Stimulated activated naive CD8-positive, alpha-beta T cell treated with anti-CD3 and anti-CD28 coated beads, Interleukin-15, amount 100 ng/mL, for 72 hours (primary cell): ENCODE measurements around the gene JAKMIP1.
A peak's percentile ranks its signal among the peaks of the same experiment; 100 is the strongest.
"Not testable (repeated sequence)": the region's sequence is repeated elsewhere in the genome, so short reads cannot be mapped to it uniquely, and the experiment has no call there.

Source experiments
- ATAC-seq: fragments of 150-1000 bp; cut with Tn5 transposase; 2 replicates; pipeline ENCODE4 v1.10.0; 2021; ENCODE audit warnings: mild to moderate bottlenecking, moderate library complexity
- DNase-seq, 2 donors: peaks; one replicate each; pipeline ENCODE4 v3.0.0; 2021 to 2022
- H3K27ac Mint-ChIP-seq, 2 donors: one replicate each; pipeline ENCODE4 v1.8.0; 2022; ENCODE audit warnings: mild to moderate bottlenecking in 2 of 2, mixed read lengths in 2 of 2, moderate library complexity in 2 of 2
- H3K27me3 Mint-ChIP-seq: one replicate; pipeline ENCODE4 v1.8.0; 2022; ENCODE audit warnings: mixed read lengths
- H3K4me1 Mint-ChIP-seq: one replicate; pipeline ENCODE4 v1.8.0; 2022; ENCODE audit warnings: mild to moderate bottlenecking, mixed read lengths
- H3K4me3 Mint-ChIP-seq, 2 donors: one replicate each; pipeline ENCODE4 v1.8.0; 2022; ENCODE audit warnings: mild to moderate bottlenecking in 2 of 2, mixed read lengths in 2 of 2, moderate library complexity in 1 of 2
- H3K9me3 Mint-ChIP-seq, 2 donors: one replicate each; pipeline ENCODE4 v1.8.0; 2022; ENCODE audit warnings: mixed read lengths in 2 of 2

The JAKMIP1 gene

DNA sequence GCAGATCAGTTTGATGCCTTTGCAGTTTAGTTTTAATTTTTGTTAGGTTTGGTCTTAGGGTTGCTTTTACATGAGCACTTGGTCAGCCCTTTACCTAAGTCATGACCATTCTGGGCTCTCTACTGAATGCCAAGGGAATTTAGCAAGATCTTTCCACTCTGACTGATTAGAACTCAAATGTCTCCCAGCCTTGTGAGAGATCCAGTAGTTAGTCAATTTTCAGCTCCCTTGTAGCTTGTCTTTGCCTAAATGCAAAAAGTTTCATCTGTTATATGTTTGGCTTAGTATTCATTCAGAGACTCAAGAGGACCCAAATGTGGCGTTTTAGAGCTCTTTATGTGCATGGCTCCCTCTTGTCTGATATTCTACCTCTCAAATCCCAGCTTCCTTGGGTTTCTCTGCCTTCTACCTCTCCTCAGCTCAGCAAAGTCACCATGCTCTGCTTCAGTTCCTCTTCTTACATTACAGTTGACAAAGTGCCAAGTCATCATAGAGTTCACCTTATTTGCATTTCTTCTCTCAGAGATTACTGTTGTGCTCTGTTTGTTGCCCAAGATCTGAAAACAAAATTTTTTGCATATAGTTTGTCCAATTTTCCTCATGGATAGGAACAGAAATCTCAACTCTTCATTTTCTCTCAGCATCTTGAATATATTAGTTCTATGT, 17.5 kb upstream of the JAKMIP1 start:
- H3K27me3 Mint-ChIP-seq: peaks cover 58% of the 10 kb centered on the region
- no peak for DNase-seq
- no peak for ATAC-seq
- peaks cover 0 to 3% of the 10 kb centered on the region in 2 donors for H3K9me3 Mint-ChIP-seq
- no peaks in the 10 kb centered on the region for H3K4me1 Mint-ChIP-seq
- no peak overlapping the region for H3K27ac Mint-ChIP-seq
- H3K4me3 Mint-ChIP-seq: no peak overlapping the region

DNA sequence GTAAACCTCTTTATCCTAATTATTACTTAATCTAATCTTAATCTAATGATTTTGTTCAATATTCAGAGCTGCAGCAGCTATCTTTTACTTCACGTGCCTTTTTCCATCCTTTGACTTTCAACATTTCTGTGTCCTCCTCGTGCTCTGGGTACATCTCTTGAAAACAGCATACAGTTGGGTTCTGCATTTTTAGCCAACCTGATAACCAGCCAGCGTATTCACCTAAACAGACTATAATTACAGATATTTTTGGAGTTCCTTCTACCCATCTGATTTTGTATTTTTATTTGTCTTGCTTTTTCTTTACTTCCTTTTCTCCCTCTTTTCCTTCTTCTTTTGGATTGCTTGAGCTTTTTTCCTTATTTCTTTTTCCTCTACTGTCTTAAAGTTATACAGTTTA, 16.2 kb upstream of the JAKMIP1 start:
- Mint-ChIP-seq H3K4me1 (no peaks in the 10 kb centered on the region), H3K4me3 (no peak overlapping the region), H3K27ac (peak overlapping the region in 1 of 2 donors; percentile 24), H3K9me3 (peaks cover 0 to 3% of the 10 kb centered on the region in 2 donors), H3K27me3 (peaks cover 52% of the 10 kb centered on the region)
- ATAC-seq (no peak), DNase-seq (no peak)

DNA sequence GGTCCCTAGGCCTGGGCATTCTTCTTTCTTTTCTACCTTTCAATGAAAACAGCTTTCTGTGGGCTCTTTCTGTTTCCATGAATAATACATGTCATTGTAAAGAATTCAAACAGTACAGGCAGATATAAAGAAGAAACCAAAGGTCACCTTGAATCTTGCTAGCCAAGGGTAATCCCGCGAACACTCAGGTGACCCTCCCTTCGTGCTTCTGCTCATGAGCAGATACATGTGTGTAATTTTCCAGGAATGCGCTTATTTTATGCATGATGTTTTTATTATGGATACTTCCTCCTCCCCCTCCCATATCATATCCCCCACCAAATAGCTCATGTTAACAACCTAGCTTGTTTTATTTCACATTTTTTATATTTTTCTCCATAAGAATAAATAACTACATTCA, 9.6 kb upstream of the JAKMIP1 start:
- Mint-ChIP-seq H3K27me3 (peaks cover 29% of the 10 kb centered on the region), H3K9me3 (no peaks in the 10 kb centered on the region), H3K27ac (no peak overlapping the region), H3K4me3 (no peak overlapping the region), H3K4me1 (no peaks in the 10 kb centered on the region)
- DNase-seq (no peak), ATAC-seq (no peak)

DNA sequence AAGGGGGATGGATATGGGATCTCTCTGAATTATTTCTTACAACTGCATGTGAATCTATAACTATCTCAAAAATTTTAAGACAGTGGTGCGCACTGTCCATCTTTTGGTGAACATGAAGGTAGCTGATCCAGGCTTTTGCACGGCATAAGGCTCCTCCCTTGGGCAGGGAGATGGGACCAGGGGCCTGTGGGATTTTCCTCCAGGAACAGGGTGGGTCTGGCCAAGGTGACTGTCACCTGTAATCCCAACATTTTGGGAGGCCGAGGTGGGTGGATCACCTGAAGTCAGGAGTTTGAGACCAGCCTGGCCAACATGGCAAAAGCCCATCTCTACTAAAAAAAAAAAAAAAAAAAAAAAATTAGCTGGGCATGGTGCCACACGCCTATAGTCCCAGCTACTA, 8.9 kb upstream of the JAKMIP1 start:
- not testable (repeated sequence) for H3K27ac Mint-ChIP-seq, DNase-seq, H3K9me3 Mint-ChIP-seq, H3K4me3 Mint-ChIP-seq, ATAC-seq, H3K4me1 Mint-ChIP-seq
- peaks cover 28% of the 10 kb centered on the region for H3K27me3 Mint-ChIP-seq

DNA sequence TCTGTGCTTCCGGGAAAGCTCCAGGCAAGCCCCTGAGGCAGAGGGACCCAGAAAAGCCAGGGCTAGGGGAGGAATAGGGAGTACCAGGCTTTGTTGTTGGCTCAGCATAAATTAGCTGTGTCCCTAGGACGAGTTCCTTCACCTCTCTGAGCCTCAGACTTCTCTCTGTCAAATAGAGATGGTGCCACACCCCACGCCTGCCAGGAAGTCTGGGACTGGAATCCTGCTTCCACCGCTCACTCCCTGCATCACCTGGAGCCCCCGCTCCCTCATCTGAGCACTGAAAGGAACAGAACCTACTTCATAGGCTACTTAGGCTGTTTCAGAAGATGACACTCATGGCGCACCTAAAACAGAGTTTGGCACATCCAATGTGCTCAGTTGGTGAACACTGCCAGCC, 8.1 kb upstream of the JAKMIP1 start:
- ATAC-seq: no peak
- Mint-ChIP-seq H3K27me3 (peaks cover 33% of the 10 kb centered on the region), H3K9me3 (no peaks in the 10 kb centered on the region), H3K4me1 (no peaks in the 10 kb centered on the region), H3K4me3 (no peak overlapping the region), H3K27ac (no peak overlapping the region)
- DNase-seq: no peak

DNA sequence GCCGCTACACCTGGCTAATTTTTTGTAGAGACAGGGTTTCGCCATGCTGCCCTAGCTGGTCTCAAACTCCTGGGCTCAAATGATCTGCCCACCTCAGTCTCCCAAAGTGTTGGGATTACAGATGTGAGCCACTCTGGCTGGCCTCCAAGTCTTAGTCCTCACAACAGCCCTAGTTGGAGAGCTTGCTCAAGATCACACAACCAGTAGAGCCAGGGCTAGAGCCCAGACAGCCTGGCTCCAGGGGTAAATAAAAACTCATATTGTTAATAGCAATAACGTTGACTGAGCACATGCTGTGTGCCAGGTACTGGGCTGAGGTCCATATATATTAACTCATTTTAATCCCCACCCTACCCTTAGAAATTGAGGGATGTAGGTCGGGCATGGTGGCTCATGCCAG, 7.3 kb upstream of the JAKMIP1 start:
- Mint-ChIP-seq H3K4me3 (no peak overlapping the region), H3K9me3 (no peaks in the 10 kb centered on the region), H3K27ac (no peak overlapping the region), H3K4me1 (no peaks in the 10 kb centered on the region), H3K27me3 (peaks cover 33% of the 10 kb centered on the region)
- ATAC-seq (no peak), DNase-seq (no peak)

DNA sequence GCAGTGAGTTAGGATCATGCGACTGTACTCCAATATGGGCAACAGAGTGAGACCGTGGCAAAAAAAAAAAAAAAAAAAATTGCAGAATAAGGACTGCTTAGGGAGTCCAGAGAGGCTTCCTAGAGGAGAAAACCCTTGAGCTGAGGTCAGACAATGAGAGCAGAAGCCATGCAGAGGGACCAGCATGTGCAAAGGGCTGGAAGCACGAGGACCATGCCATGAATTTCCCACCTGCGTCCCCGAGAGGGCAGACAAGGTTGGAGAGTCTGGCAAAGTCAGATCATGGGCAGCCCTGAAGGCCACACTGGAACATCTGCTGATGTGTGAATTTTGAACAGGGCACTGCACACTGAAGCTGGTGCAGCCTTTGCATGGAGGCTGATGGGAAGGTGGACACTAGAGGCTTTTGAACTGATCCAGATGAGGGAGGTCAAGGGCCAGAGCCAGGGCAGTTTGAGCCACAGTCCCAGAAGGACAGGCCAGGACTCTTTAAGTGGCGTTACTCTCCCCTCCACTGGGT, 6.5 kb upstream of the JAKMIP1 start:
- Mint-ChIP-seq H3K27ac (no peak overlapping the region), H3K4me1 (no peaks in the 10 kb centered on the region)
- DNase-seq: no peak

DNA sequence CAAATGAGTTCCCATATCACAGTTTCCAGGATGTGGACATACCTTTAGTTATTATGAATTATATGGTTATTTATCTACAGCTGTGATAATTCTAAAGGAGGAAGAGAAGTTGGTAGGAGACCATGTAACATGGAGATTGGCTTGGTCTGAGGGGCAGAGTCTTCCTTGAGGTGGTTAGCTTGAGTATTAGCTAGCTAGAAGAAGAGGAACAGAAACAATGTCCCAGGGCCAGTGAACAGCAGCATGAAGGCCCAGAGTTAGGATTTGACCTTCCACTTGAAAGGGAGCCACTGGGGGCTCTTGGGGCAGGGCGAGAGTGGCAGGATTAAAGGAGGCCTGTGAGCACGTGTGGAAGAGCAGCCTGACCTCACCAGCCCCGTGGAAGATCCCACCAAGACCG, 5.6 kb upstream of the JAKMIP1 start:
- no peak for ATAC-seq
- Mint-ChIP-seq H3K27me3 (peaks cover 48% of the 10 kb centered on the region), H3K9me3 (peaks cover 8 to 10% of the 10 kb centered on the region in 2 donors), H3K4me1 (peaks cover 8% of the 10 kb centered on the region), H3K4me3 (no peak overlapping the region), H3K27ac (peak overlapping the region in 1 of 2 donors; percentile 48)
- no peak for DNase-seq

More for the DNA sequence above, 6.5 kb upstream of the JAKMIP1 start:
- Mint-ChIP-seq H3K4me3 (no peak overlapping the region), H3K9me3 (peaks cover 0 to under 1% of the 10 kb centered on the region in 2 donors), H3K27me3 (peaks cover 40% of the 10 kb centered on the region)
- ATAC-seq: no peak

DNA sequence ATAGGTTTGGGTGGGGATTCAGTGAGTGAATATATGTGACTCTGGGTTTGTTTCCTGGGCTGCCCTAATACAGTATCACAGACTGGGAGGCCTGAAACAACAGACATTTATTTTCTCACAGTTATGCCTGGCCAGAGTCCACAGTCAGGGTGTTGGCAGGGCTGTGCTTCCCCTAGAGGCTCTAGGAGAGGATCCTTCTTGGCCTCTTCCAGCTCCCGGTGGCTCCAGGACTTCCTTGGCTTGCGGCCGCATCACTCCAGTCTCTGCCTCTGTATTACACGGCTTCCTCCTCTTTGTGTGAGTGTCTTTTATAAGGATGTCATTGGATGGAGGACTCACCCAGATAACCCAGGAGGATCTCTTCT, 5.2 kb upstream of the JAKMIP1 start:
- no peak for DNase-seq
- H3K27ac Mint-ChIP-seq: no peak overlapping the region
- peaks cover 10% of the 10 kb centered on the region for H3K4me1 Mint-ChIP-seq
- H3K4me3 Mint-ChIP-seq: no peak overlapping the region
- peaks cover 9 to 12% of the 10 kb centered on the region in 2 donors for H3K9me3 Mint-ChIP-seq
- ATAC-seq: no peak
- peaks cover 53% of the 10 kb centered on the region for H3K27me3 Mint-ChIP-seq

DNA sequence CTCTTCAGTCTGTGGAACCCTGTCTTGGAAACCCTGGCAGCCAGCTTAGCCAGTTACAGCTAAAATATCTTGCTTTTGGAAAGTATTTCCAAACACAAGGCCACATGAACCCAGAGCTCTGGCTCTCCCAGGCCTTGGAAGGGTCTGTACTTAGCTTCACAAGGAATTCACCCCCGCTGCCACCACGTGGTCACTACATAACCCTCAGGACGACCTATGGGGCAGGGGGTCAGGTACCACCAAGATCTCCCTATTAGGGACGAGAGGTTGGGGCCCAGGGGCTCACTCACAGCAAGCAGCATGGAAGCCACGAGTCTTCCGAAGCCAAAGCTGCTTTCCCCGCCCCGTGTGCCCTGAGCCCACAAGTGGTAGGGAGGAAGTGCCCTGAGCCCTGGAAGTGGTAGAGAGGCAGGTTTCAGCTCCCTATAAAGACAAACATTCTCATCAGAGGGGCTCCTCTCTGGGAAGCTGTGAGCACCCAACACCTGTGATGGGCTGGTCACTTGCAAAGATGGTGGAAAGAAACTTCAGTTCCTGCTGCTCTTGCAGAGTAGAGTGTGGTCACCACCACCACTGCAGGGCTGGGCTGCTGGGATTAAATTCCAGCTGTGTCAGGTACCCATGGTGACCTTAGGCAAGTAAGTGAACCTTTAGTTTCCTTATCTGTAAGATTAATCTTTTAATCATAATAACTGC, 4.7 kb upstream of the JAKMIP1 start:
- no peak for ATAC-seq
- DNase-seq: no peak
- H3K4me3 Mint-ChIP-seq: no peak overlapping the region
- peaks cover 10% of the 10 kb centered on the region for H3K4me1 Mint-ChIP-seq
- H3K27me3 Mint-ChIP-seq: peaks cover 54% of the 10 kb centered on the region
- H3K27ac Mint-ChIP-seq: peak overlapping the region in 1 of 2 donors; percentile 7
- peaks cover 9 to 12% of the 10 kb centered on the region in 2 donors for H3K9me3 Mint-ChIP-seq

DNA sequence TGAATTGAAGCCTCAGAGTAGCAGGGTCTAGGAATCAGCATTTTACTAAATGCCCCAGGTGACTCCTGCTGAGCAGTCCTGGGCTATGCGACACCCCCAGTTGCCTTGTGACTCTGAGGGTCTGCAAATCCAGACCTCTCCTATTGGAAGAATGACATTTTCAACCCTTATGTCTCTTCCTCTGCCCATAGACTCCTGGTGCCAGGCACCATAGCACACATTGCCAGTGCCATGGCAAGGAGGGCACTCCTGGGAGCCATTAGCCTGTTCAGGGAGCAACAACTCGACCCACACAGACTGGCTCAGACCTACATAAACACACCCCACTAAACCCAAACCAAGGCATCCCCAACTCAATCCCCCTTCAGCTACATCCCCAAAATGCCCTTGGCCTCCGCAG, 3.7 kb upstream of the JAKMIP1 start:
- Mint-ChIP-seq H3K4me3 (no peak overlapping the region), H3K27me3 (peaks cover 57% of the 10 kb centered on the region), H3K27ac (no peak overlapping the region)

DNA sequence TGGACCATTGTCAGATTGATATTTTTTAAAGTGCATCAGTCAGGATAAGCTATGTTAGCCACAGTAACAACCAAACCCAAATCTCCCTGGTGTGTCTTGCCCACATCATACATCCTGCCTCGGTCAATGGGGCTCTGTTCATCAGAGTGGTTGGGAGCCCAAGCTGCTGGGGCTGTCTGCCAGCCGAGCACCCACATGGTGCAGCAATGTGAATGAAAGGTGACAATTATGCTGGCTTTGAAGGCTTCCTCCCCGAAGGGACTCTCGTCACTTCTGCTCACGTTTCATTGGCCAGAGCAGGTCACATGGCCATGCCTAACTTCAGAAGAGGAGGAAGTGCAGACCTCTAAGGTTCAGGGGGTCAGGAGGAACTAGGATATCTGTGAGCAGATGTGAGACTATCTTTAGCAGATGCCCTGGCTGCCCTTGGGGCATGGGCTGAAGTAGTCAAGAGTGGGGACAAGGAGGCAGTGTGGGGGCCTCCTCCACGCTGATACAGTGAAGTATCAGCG, 1.3 kb upstream of the JAKMIP1 start:
- no peak for ATAC-seq
- peaks cover 9 to 12% of the 10 kb centered on the region in 2 donors for H3K9me3 Mint-ChIP-seq
- no peak overlapping the region for H3K27ac Mint-ChIP-seq
- H3K4me3 Mint-ChIP-seq: peak overlapping the region; percentile 70 to 76
- peak in 1 of 2 donors; percentile 24 for DNase-seq
- H3K4me1 Mint-ChIP-seq: peaks cover 35% of the 10 kb centered on the region
- H3K27me3 Mint-ChIP-seq: peaks cover 68% of the 10 kb centered on the region

More for the DNA sequence above, 3.7 kb upstream of the JAKMIP1 start:
- ATAC-seq: no peak
- DNase-seq: no peak
- H3K9me3 Mint-ChIP-seq: peaks cover 9 to 12% of the 10 kb centered on the region in 2 donors
- H3K4me1 Mint-ChIP-seq: peaks cover 12% of the 10 kb centered on the region

DNA sequence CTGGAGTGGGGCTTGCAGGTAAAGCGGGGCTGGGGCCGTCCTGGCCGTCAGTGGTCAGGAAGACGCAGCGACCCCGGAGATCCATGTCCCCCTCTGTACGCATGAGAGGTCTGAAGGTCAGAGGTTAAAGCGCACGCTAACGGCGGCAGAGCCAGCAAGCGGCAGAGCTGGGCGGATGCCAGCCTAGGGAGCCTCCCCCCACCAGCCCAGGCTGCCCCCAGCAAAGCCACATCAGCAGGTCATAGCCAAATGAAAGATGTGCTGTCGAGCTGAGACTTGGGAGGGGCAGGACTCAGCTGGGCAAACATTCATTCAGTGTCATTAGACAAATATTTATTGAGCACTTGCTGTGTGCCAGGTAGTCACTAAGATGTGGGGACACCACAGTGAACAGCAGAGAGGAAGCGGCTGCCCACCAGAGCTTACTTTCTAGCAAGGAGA, 593 bp upstream of the JAKMIP1 start:
- DNase-seq: no peak
- peaks cover 39% of the 10 kb centered on the region for H3K4me1 Mint-ChIP-seq
- peak overlapping the region; percentile 70 to 76 for H3K4me3 Mint-ChIP-seq
- H3K27ac Mint-ChIP-seq: peak overlapping the region in 1 of 2 donors; percentile 42
- ATAC-seq: no peak
- H3K9me3 Mint-ChIP-seq: peaks cover 9 to 12% of the 10 kb centered on the region in 2 donors
- peaks cover 67% of the 10 kb centered on the region for H3K27me3 Mint-ChIP-seq

DNA sequence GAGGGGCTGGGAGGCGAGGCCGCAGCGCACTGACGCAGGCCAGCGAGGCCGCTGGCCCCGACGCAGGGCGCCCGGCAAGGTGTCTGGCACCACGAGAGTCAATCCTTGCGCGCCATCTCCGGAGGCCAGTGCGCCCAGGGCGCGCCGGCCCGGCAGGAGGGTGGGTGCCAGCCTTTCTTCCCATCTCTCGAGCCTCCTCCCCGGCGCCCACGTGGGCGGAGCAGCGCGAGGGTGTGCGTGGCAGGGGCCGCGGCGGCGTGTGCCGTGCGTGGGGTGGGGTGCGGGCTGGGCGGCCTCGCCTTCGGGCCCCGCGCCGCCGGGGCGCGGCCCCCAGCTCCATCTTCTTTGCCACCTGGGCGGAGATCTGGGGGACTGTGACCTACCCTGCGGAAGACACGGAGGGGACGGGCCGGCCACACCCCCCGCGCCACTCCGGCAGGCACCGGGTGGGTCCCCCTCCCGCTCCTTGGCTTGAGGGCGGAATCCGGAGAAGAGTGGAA, 877 bp downstream of the JAKMIP1 start:
- Mint-ChIP-seq H3K4me1 (peaks cover 42% of the 10 kb centered on the region), H3K9me3 (peaks cover 9 to 12% of the 10 kb centered on the region in 2 donors), H3K27ac (peak overlapping the region in 1 of 2 donors; percentile 95), H3K4me3 (peak overlapping the region; percentile 83 to 85), H3K27me3 (peaks cover 72% of the 10 kb centered on the region)
- DNase-seq (peak in 1 of 2 donors; percentile 62), ATAC-seq (peak; percentile 8)

DNA sequence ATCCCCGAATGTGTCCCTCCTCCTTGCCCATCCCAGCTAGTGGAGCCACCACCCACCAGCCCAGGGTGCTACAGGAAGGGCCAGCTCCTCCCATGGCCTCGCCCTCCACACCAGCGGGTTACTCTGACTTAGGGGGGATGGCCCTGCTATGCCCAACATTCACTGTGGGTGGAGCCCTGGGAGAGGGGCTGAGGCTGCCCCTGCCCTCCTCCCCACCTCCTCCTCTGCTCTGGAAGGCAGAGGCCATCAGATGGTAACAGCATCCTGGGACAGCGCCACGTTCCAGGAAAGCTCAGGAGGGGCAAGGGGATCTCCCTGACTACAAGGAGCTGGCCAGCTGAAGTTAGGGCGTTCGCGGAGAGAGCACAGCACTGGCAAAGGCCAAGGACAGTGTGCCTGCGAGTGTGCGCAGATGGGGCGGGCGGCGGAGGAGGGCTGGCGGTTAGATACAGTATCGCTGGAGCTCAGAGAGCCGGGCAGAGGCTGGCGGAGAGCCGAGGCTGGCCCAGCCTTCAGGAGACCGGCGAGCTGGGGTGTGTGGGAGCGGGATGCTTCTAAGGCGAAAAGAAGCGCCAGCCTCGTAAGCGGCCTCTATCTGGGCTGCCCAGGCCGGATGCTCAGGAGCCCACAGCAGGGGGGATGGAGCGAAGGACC, 1.5 kb downstream of the JAKMIP1 start:
- H3K27ac Mint-ChIP-seq: peak overlapping the region; percentile 77 to 95
- H3K9me3 Mint-ChIP-seq: peaks cover 9 to 12% of the 10 kb centered on the region in 2 donors
- peaks cover 42% of the 10 kb centered on the region for H3K4me1 Mint-ChIP-seq
- H3K4me3 Mint-ChIP-seq: peak overlapping the region; percentile 83 to 85
- DNase-seq (peak in 1 of 2 donors; percentile 71), ATAC-seq (peak; percentile 65)
- H3K27me3 Mint-ChIP-seq: peaks cover 72% of the 10 kb centered on the region
